Measurements from ENCODE around the gene OSGIN1. TPM values are rescaled to one million over a fixed set of nuclear protein-coding genes. Genes with fewer than 3 reads are reported as not detected.
"Not testable (repeated sequence)": the region's sequence is repeated elsewhere in the genome, so short reads cannot be mapped to it uniquely, and the experiment has no call there.

The OSGIN1 gene
- polyA plus RNA-seq, 1 donor from 2014 or later: 2.1 TPM

DNA sequence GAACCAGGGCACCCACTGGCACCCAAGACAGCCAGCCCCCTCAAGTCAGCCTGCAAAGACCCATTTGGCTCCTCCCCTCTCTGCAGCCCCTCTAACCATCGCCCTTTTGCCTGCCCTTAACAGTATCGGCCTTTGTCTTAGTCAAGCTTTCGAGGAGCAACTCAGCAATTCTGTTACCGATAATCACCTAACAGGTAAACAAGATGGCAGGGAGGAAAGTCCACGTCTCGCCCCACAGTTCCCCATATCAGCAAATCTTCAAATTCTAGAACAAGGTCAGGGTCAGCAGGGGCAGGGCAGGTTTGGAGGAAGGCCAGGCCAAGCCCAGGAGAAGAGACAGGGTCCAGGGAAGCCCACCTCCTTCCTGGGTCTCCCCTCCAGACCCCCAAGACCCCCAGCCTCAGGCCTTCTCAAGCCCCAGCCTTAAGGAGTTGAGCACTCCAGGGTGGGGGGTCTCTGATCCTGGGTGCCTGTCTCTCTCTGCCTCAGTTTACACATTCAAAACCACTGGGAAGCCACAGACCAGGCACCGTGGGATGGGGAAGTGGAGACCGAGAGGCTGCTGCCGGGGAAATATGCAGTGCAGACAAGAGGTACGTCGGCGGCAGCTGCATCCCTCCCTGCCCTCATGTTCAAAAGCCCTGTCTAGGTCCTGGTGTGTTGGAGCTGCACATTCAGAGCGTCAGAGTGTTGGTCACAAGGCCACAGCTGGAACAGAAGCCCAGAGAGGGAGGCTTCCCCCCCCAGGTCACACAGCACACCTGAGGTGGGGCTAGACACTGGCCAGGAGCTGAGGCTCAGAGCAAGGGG, 3.9 kb upstream of the OSGIN1 start:
- H3K9me2 ChIP-seq (ENCODE audit: insufficient read depth, low read length): no peaks in the 10 kb centered on the region
- TF ChIP-seq RAD21 (conservative IDR thresholded peaks at IDR 0.05): no peak
- TF ChIP-seq EZH2 (IDR thresholded peaks at IDR 0.05; ENCODE audit: borderline replicate concordance, insufficient read depth, low read length, poor library complexity, severe bottlenecking): no peak
- TF ChIP-seq EP300 (conservative IDR thresholded peaks at IDR 0.05; ENCODE audit: poor library complexity, severe bottlenecking): no peak

GRCh38 chr16:83949724-83950001, 3.4 kb upstream of the OSGIN1 start:
- no peak overlapping the region for H3K27ac ChIP-seq (ENCODE audit: low read length)
- no peaks in the 10 kb centered on the region for H3F3A ChIP-seq (ENCODE audit: insufficient read depth, low read length, poor library complexity, severe bottlenecking)
- H2AFZ ChIP-seq (ENCODE audit: low read depth, low read length): no peak overlapping the region
- no peaks in the 10 kb centered on the region for H4K20me1 ChIP-seq (ENCODE audit: insufficient read depth)
- H3K27me3 ChIP-seq (ENCODE audit: insufficient read depth, low read depth, low read length): no peaks in the 10 kb centered on the region
- no peak overlapping the region for H3K4me2 ChIP-seq (ENCODE audit: low read length)
- H3K9me2 ChIP-seq (ENCODE audit: insufficient read depth, low read length): no peaks in the 10 kb centered on the region
- H3K9ac ChIP-seq (ENCODE audit: low read length): no peak overlapping the region
- no peaks in the 10 kb centered on the region for H3K79me2 ChIP-seq (replicated peaks; ENCODE audit: insufficient read depth, low read length)
- H3K9me3 ChIP-seq (ENCODE audit: low read length): no peaks in the 10 kb centered on the region
- TF ChIP-seq, protein P1, sequence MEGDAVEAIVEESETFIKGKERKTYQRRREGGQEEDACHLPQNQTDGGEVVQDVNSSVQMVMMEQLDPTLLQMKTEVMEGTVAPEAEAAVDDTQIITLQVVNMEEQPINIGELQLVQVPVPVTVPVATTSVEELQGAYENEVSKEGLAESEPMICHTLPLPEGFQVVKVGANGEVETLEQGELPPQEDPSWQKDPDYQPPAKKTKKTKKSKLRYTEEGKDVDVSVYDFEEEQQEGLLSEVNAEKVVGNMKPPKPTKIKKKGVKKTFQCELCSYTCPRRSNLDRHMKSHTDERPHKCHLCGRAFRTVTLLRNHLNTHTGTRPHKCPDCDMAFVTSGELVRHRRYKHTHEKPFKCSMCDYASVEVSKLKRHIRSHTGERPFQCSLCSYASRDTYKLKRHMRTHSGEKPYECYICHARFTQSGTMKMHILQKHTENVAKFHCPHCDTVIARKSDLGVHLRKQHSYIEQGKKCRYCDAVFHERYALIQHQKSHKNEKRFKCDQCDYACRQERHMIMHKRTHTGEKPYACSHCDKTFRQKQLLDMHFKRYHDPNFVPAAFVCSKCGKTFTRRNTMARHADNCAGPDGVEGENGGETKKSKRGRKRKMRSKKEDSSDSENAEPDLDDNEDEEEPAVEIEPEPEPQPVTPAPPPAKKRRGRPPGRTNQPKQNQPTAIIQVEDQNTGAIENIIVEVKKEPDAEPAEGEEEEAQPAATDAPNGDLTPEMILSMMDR (IDR thresholded peaks at IDR 0.05; ENCODE audit: poor library complexity, severe bottlenecking): no peak
- no peak for TF ChIP-seq TAF1 (IDR thresholded peaks at IDR 0.05; ENCODE audit: low read depth)
- TF ChIP-seq MXI1 (conservative IDR thresholded peaks at IDR 0.05; ENCODE audit: poor library complexity, severe bottlenecking): no peak
- TF ChIP-seq, protein P2, sequence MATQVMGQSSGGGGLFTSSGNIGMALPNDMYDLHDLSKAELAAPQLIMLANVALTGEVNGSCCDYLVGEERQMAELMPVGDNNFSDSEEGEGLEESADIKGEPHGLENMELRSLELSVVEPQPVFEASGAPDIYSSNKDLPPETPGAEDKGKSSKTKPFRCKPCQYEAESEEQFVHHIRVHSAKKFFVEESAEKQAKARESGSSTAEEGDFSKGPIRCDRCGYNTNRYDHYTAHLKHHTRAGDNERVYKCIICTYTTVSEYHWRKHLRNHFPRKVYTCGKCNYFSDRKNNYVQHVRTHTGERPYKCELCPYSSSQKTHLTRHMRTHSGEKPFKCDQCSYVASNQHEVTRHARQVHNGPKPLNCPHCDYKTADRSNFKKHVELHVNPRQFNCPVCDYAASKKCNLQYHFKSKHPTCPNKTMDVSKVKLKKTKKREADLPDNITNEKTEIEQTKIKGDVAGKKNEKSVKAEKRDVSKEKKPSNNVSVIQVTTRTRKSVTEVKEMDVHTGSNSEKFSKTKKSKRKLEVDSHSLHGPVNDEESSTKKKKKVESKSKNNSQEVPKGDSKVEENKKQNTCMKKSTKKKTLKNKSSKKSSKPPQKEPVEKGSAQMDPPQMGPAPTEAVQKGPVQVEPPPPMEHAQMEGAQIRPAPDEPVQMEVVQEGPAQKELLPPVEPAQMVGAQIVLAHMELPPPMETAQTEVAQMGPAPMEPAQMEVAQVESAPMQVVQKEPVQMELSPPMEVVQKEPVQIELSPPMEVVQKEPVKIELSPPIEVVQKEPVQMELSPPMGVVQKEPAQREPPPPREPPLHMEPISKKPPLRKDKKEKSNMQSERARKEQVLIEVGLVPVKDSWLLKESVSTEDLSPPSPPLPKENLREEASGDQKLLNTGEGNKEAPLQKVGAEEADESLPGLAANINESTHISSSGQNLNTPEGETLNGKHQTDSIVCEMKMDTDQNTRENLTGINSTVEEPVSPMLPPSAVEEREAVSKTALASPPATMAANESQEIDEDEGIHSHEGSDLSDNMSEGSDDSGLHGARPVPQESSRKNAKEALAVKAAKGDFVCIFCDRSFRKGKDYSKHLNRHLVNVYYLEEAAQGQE (IDR thresholded peaks at IDR 0.05; ENCODE audit: borderline replicate concordance): no peak
- TF ChIP-seq POLR2AphosphoS5 (IDR thresholded peaks at IDR 0.05): no peak
- TF ChIP-seq RAD21 (conservative IDR thresholded peaks at IDR 0.05): no peak
- TF ChIP-seq EP300 (conservative IDR thresholded peaks at IDR 0.05; ENCODE audit: poor library complexity, severe bottlenecking): no peak
- no peak for TF ChIP-seq SMC3 (conservative IDR thresholded peaks at IDR 0.05; ENCODE audit: poor library complexity)
- no peak for TF ChIP-seq EZH2 (IDR thresholded peaks at IDR 0.05; ENCODE audit: borderline replicate concordance, insufficient read depth, low read length, poor library complexity, severe bottlenecking)
- H3K36me3 ChIP-seq (ENCODE audit: insufficient read depth, low read length): no peaks in the 10 kb centered on the region
- no peak overlapping the region for H3K4me3 ChIP-seq (ENCODE audit: low read length)

More for the DNA sequence above, 3.9 kb upstream of the OSGIN1 start:
- no peak overlapping the region for H3K27ac ChIP-seq (ENCODE audit: low read length)
- no peaks in the 10 kb centered on the region for H3K27me3 ChIP-seq (ENCODE audit: insufficient read depth, low read depth, low read length)
- H3F3A ChIP-seq (ENCODE audit: insufficient read depth, low read length, poor library complexity, severe bottlenecking): no peaks in the 10 kb centered on the region
- H3K79me2 ChIP-seq (replicated peaks; ENCODE audit: insufficient read depth, low read length): no peaks in the 10 kb centered on the region
- H3K9me3 ChIP-seq (ENCODE audit: low read length): no peaks in the 10 kb centered on the region
- no peak overlapping the region for H3K4me3 ChIP-seq (ENCODE audit: low read length)
- H4K20me1 ChIP-seq (ENCODE audit: insufficient read depth): no peaks in the 10 kb centered on the region
- H3K4me2 ChIP-seq (ENCODE audit: low read length): no peak overlapping the region
- no peaks in the 10 kb centered on the region for H3K36me3 ChIP-seq (ENCODE audit: insufficient read depth, low read length)
- no peak overlapping the region for H2AFZ ChIP-seq (ENCODE audit: low read depth, low read length)
- H3K9ac ChIP-seq (ENCODE audit: low read length): no peak overlapping the region

DNA sequence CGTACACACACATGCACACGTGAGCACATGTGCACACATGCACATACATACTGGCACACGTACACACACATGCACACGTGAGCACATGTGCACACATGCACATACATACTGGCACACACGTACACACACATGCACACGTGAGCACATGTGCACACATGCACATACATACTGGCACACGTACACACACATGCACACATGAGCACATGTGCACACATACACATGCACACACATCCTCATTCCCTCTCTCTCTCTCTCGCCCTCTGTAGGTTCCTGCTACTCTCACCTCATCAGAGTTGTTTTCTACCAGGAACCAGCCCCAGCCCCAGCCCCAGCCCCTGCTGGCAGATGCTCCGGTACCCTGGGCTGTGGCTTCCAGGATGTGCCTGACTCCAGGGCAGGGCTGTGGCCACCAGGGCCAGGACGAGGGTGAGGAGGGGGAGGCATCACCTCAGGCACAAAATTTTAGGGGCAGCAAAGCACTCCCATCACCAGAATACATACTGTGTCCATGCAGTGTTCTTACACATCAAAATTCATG, 2.1 kb upstream of the OSGIN1 start:
- not testable (repeated sequence) for H3K4me3 ChIP-seq (ENCODE audit: low read length); H3K9me3 ChIP-seq (ENCODE audit: low read length); H3K27me3 ChIP-seq (ENCODE audit: insufficient read depth, low read depth, low read length); H3K36me3 ChIP-seq (ENCODE audit: insufficient read depth, low read length); H3K27ac ChIP-seq (ENCODE audit: low read length); H4K20me1 ChIP-seq (ENCODE audit: insufficient read depth); H3K79me2 ChIP-seq (replicated peaks; ENCODE audit: insufficient read depth, low read length); H2AFZ ChIP-seq (ENCODE audit: low read depth, low read length); H3K9ac ChIP-seq (ENCODE audit: low read length); H3K9me2 ChIP-seq (ENCODE audit: insufficient read depth, low read length); H3F3A ChIP-seq (ENCODE audit: insufficient read depth, low read length, poor library complexity, severe bottlenecking); H3K4me2 ChIP-seq (ENCODE audit: low read length)
